Activated T-helper 9 cell treated with anti-CD3 and anti-CD28 coated beads, Interleukin-2, amount 50 U/mL, for 16 hours (primary cell): ENCODE data around the gene WBP1.
"Not testable (repeated sequence)": the region's sequence is repeated elsewhere in the genome, so short reads cannot be mapped to it uniquely, and the experiment has no call there.

Experiments
- DNase-seq: peaks from one replicate; pipeline ENCODE4 v3.0.0-alpha.2; 2020; ENCODE audit warnings: low read depth

Gene WBP1

DNA sequence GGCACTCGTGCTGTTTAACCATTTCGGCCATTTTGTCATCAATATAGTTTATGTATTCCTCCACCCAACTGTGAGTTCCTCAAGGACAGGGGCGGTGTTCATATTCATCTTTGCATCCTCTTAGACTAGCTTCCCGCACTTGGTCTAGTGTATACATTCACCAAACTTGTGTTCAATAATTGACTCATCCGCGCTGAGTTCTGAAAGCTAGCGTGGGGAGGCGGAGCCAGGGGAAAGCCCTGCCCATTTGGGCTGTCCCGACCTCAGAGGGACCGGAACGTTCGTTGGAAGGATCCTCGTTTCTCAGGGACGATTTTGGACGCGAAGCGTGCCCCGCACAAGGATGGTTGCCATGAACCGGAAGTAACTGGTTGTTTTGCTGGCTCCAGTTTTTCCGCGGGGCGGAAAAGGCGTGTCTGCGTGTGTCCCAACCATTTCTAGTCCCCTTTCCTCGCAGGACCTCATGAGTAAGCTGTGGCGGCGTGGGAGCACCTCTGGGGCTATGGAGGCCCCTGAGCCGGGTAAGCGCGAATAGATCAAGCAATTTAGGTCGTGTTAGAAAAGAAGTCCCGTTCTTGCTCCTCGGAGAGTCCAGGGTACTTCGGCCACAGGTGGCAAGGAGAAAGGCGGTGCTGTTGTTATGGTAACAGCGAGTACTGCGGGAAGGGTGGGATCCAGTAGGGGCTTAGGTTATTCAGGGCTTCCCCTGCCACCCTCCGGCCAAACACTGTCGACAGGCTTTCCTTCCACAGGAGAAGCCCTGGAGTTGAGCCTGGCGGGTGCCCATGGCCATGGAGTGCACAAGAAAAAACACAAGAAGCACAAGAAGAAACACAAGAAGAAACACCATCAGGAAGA lies 3.4 kb upstream of the WBP1 start, which contains the start of gene INO80B:
Gene INO80B, plus strand, starts transcription at position 434 of the 858 bp plus-strand sequence. Its CDS starts 30 bp downstream, at position 464.
- DNase-seq = peak; percentile 94

DNA sequence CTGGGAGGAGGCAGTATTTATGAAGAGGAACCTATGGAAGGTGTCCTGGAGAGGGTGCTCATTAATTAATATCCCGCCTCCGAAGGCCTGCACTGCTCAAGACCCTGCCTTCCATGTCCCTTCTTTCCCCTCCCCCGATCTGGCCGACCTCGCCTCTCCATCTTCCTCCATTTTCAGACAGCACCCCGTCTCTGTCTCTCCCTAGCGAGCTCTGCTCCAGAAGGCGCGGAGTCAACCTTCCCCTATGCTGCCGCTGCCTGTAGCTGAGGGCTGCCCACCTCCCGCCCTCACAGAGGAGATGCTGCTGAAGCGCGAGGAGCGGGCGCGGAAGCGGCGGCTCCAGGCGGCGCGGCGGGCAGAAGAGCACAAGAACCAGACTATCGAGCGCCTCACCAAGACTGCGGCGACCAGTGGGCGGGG lies 1.1 kb upstream of the WBP1 start:
- no peak for DNase-seq

DNA sequence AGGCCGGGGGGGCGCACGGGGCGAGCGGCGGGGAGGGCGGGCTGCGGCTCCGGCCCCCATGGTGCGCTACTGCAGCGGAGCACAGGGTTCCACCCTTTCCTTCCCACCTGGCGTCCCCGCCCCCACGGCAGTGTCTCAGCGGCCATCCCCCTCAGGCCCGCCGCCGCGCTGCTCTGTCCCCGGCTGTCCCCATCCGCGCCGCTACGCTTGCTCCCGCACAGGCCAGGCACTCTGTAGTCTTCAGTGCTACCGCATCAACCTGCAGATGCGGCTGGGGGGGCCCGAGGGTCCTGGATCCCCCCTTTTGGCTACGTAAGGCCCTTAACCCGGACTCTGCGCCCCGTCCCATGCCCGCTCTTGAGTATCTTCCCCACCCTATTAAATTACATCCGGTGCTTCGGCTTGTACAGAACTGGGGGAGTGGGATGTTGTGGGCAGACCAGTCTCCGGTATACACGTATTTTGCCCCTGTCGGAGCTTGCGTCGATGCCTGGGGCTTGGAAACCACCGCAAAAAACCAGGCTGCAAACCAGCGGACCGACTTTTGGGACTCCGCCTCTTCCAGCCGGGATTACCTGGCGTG lies 598 bp upstream of the WBP1 start:
- DNase-seq = peak; percentile 76

DNA sequence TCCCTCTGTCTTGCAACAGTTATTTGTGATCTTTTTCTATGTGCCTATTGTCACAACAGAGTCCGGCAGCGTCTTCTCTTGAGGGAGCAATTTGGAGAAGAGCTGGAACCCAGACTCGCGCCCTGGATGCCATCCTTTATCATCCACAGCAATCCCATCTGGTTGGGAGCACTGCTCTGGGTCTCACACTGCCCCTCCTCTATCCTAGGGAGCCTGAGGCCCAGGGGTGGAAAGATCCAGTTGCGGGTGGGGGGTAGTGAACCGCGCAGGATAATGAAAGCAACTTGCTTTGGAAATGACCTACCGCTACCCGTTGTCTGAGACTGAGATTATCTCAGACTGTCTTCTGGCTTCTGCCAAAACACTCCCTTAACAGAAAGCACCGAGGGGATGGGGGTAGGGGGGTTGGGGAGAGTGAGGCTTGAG lies 713 bp downstream of the WBP1 start:
- DNase-seq = no peak

DNA sequence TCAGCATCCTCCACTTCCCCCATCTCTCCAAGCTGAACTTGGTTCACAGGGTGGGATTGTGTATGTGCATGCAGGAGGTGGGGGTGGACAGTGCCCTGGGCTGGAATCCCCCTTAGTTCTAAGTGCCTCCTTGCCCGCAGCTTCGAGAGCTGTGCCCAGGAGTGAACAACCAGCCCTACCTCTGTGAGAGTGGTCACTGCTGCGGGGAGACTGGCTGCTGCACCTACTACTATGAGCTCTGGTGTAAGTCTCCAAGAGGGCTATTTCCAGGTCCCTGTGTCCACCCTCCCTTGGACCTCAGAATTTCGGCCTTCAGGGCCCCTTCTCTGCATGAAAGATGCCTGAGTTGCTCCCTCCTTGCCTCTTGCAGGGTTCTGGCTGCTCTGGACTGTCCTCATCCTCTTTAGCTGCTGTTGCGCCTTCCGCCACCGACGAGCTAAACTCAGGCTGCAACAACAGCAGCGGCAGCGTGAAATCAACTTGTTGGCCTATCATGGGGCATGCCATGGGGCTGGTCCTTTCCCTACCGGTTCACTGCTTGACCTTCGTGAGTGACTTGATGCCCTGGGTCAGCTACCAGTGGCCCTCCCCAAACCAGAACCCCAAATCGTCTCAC lies 1.4 kb downstream of the WBP1 start:
- DNase-seq = not testable (repeated sequence)

DNA sequence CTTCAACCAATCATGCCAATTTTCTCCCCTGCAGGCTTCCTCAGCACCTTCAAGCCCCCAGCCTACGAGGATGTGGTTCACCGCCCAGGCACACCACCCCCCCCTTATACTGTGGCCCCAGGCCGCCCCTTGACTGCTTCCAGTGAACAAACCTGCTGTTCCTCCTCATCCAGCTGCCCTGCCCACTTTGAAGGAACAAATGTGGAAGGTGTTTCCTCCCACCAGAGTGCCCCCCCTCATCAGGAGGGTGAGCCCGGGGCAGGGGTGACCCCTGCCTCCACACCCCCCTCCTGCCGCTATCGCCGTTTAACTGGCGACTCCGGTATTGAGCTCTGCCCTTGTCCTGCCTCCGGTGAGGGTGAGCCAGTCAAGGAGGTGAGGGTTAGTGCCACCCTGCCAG lies 1.9 kb downstream of the WBP1 start:
- not testable (repeated sequence) for DNase-seq

DNA sequence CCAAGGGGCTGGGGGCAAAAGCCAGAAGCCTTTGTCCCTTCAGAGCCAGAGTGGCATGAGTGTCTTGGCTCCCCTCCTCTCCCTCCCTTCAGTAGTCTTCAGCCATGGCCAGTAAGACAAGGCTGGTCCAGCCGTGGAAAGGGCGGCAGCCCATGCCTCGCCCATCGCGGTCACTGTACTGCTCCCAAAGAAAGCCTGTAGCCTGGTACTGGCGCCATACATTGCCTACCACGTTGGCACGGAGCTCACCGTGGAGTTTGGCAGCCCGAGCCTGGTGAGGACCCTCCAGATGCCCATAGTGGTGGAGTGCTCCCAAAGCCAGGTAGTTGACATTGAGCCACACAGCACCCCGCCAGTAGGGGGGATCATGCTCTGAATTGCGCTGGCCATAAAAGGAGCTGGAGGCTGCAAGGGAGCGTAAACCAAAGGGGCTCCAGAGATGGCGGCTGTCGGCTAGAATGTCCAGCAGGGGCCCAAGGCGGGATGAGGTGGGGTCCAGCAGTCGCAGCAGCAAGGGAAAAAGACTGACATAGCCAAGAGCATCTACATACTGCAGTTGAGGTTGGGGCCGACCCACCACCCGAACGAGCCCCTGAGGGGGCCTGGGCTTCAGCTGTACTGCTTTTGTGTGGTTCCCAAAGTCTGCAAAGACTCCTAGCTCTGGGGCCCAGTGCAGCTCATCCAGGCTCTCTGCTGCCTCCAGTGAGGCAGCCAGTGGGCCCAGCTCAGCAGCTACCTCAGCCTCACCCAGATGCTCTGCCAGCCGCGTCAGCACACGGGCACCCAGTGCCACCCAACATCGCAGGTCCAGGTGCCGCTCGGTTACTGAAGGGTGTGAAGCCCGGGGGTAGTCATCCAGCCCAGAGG lies 3.2 kb downstream of the WBP1 start:
- no peak for DNase-seq

DNA sequence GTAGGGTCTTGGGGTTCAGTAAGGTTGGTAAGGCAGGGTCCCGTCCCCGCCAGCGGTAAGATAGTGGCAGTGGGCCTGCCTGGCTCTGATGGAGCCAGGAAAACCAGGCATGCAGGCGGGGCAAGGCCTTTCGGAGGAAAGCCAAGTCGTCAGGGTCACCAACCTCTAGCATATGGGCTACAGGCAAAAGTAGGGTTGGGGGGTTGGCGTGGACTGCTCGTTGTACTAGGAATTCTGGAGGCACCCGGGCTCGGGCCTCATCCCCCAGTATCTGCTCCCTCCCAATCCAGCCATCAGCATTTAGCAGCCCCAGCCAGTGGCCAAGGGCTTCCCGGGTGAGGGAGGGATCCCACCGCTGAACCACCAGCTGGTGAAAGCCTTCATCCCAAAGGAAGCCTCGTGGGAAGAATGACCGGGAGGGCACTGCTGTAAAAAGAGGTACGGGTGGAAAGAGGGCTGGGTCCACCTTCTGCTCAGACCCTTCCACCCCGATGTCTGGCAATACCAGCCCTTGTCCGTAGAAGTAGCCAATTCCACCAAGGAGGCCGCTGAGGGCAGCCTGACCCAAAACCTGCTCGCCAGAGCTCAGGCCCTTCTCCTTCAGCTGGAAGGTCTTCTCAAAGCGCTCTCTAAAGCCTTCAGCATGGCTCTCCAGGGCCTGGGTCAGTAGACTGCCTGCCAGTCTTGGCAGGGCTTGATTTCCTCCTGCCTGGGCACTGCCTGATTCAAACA lies 4.0 kb downstream of the WBP1 start:
- DNase-seq = no peak

DNA sequence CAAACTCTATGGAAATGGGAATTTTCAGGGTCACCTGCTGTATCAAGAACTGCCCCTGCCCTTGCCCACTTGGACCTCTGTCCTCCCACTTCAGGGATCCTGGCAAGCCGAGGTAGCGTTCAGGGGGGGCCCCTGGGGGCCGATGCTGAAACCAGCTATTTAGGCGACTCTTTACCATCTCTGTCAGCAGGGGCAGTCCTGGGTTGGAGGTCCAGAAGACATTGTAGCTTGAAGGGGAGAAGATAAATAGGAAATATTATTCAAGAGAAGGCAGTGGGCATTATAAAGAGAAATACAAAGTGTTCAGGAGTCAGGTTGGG lies 4.5 kb downstream of the WBP1 start:
- DNase-seq = no peak

DNA sequence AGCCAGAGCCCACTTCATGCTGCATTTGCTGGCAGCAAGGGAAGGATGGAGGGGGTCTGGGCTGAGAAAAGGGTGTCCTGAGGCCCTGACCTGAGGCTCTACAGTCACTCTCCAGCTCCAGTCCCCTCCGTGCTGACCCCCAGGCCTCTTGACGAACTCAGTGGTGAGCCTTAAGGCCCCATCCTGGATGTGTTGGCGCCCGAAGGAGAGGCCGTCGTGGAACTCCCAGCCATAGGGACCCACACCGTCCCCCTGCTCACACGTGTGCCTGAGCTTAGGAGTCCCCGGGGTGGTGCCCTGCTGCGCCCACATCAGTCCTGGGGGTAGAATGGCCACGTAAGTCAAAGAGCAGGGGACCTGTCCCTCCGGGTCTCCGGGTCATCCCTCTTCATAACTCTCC lies 6.2 kb downstream of the WBP1 start:
- no peak for DNase-seq

DNA sequence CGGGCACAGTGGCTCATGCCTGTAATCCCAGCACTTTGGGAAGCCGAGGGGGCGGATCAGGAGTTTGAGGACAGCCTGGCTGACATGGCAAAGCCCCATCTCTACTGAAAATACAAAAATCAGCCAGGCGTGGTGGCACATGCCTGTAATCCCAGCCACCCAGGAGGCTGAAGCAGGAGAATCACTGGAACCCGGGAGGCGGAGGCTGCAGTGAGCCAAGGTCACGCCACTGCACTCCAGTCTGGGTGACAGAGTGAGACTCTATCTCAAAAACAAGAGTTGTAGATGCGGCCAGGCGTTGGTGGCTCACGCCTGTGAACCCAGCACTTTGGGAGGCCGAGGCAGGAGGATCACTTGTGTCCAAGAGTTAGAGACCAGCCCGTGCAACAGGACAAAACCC lies 12.5 kb downstream of the WBP1 start:
- not testable (repeated sequence) for DNase-seq

DNA sequence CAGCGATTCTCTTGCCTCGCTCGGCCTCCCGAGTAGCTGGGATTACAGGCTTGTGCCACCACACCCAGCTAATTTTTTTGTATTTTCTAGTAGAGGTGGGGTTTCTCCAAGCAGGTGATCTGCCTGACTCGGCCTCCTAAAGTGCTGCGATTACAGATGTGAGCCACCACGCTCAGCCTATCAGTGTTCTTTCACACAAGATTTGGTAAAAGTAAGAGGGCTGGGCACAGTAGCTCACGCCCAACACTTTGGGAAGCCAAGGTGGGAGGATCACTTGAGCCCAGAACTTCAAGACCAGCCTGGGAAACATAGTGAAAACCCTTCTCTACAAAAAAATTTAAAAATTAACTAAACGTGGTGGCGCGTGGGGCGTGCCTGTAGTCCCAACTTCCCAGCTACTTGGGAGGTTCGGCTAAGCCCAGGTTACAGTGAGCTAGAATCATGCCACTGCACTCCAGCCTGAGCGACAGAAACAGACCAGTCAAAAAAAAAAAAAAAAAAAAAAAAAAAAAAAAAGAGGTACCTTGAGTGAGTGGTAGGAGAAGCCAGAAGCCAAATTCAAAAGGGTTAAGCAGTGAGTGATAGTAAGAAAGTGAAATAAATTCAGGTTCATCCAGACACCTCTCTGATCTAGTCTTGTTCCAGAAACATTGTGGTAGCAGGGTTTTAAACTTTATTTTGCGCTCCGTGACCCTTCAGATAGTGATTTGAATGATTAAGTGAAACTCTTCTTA lies 13.3 kb downstream of the WBP1 start:
- no peak for DNase-seq

DNA sequence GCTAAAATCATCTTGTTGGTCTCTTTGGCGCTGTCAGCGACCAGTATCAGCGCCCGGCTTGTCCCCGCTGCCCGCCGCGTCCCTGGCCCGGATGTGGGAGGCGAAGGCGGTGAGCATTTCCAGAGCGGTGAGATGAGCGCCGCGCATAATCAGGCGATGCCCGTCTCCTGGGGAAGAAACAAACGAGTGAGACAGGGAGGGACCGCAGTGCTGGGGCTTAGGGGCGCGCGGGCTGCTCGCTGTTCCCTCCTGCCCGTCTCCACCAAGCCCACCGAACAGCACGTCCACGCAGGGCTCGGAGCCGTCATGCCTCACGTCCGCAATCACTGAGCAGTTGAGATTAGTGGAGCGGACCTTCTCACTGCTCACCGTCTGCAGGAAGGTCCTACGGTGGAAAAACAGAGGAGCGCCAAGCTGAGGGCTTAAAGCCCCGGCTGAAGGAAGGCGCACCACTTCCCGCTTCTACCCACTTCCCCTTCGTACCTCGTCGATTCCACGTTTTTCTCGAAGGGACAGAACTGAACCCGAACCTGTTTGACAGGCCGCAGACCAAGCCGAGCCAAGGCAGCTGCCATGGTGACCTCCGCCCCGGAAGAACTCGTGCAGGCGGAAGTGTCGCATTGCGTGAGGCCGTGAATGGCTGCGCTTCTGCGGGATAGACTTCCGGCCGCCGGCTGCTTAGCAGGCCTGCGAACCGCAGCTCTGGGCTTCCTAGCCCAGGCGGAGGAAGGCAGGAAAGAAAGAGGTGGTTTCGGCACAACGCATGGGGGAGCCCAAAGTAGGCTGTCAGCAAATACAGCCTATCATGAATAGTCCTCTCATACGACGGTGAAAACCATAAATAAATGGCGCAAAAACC lies 14.1 kb downstream of the WBP1 start, which contains the start of gene MRPL53:
Gene MRPL53, minus strand, starts transcription at position 595 of the 859 bp plus-strand sequence. Its CDS starts 20 bp downstream, at position 575.
- peak; percentile 94 for DNase-seq

DNA sequence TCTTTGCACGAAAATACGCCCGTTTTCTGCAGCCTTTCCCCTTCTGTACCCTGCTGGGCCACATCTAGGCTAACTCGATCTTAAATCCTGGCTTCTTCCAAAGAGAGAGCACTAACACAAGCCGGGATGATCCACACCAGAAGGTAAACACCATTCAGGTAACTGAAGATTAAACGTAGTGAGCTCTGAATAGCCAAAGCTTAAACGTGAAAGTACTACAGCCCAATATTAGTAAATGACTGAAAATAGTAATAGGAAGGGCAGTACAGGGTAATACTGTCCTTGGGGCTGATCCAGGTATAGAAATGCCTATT lies 14.7 kb downstream of the WBP1 start:
- DNase-seq = no peak

DNA sequence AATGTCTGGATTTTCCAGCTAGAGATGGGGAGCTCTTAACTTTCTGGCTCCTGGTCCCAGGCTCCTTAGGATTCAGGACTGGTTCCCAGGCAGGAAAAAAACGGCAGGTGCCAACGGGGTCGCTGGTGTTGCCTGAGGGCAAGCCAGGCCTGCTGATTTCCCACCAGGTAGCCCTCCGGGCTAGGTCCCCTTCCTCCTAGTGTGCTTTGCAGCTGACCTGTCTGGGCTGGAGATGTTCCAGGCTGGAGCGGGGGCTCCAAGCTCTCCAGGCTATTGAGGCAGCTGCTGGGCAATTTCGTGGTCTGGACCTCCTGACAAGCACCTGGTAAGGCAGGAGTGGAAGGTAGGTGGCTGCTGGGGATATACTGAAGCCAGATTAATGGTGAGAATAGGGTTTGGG lies 16.2 kb downstream of the WBP1 start:
- no peak for DNase-seq

DNA sequence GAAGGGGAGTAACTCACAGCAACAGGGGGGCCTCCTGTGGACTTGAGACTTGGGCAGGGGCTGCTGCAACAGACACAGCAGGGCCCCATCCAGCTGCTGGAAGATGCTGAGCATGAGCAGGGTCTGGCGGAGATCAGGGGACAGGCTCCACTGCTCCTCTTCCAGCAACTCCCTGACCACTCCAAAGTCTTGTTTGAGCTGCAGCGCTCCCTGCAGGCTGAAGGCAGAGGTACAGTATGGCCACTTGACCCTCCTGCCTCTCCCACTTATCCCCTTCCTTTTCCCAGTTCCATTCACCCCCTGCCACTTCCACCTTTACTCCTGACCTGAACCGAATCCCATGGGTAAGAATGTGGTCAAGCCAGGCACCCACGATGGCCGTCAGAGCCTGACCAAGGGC lies 16.7 kb downstream of the WBP1 start:
- no peak for DNase-seq

DNA sequence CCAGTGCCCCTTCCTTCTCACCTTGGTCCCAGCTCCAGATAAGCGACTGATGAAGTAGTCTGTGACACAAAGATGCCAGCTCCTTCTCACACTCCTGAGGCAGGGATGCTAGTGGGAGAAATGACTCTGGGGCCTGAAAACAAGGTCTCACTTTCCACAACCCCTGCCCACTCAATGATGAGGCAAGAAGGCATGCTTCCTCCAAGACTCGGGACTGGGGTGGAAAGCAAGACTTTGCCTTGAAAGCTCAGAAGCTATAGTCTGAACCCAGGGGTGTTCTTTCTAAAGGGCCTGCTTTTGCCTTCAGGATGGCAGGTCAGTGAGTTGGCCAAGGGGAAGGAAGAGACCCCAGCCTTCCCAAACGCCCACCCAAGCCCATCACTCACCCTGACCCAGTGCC lies 23.2 kb downstream of the WBP1 start:
- no peak for DNase-seq

DNA sequence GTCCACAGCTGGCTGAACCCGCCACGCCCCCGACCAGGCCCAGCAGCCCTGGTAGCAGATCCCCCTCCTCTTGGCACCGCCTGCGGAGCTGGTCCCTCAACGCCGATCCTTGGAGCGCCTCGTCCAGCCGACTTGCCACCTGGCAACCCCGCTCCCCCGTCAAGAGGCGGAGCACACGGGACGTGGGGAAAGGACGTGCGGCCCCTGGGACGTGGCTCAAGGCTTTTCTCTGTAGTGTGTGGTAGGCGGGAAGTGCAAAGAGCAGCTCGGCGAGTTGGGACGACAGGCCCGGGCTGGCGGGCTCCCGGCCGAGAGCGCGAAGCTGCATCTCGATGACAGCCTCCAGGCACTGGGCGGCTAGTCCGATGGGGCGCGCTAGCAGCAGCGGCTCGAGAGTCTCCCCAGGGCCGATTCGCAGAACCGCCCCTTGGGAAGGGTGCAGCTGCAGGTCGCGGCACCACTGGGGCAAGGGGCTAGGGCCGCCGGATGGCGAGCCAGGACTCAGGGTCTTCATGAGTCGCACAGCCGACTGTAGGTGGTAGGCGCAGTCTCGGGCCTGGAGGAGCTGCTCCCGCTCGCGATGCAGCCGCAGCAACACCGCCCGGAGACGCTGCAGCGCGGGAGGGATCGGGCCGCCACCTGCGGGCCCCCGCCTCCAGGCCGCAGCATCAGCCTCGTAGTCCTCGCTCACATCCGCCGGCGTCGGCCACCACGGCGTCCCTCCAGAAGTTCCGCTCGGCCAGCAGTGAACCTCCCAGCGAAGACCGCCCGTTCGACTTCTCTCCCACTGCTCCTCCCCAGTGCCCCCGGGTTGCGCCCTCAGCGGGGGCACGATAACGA lies 23.9 kb downstream of the WBP1 start:
- peak; percentile 44 for DNase-seq
